HG02642 (cell line): Measurements from ENCODE around the gene CDH4.

Experiments
- ATAC-seq: cut with Tn5 transposase; IDR thresholded peaks from one replicate; pipeline ENCODE4 v1.9.1; 2021; ENCODE audit warnings: mild to moderate bottlenecking; ENCODE audit not compliant: unreplicated experiment, poor library complexity

The CDH4 gene

GRCh38 chr20:61429458-61430227 is 177.6 kb downstream of the CDH4 start:
- no peak for ATAC-seq

DNA sequence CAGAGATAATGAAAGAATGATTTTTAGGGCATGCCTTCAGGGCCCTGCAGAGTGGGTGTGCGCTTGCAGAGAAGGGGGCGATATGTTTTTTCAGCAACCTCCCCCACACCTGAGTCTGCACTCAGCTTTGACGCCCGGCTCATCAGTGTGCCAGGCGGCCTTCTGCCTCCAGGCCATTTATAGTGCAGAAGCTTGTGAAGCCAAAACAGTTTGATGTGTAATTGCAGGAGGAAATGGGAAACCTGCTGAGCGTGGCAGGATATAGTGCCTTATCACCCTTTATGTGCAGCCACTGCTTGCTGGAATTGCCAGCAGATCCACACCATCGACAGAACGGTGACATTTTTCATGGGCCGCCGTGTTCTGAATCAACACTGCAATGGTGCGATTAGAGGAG is 178.2 kb downstream of the CDH4 start:
- no peak for ATAC-seq

- ATAC-seq: no peak
Measured at GRCh38 chr20:61433176-61433575, 181.1 kb downstream of the CDH4 start.

DNA sequence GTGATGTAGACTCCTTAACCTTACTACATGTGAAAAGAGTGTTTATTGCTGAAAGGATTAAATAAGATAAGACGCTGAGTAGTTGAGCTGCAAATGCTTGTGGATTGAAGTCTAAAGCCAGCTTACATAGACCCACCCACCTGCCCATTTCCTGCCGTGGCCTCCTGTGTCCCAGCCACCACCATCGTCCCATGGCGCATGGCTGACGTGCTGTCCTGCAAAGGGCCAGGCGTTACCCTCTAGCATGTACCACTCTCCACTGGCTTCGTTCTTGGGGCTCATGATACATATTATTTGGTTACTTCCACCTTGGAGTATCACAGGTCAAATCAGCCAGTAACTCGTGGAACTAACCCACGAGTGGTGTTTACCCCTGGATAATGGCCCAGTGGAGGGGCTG is 181.8 kb downstream of the CDH4 start:
- no peak for ATAC-seq

GRCh38 chr20:61434341-61434781 is 182.3 kb downstream of the CDH4 start:
- ATAC-seq: no peak

DNA sequence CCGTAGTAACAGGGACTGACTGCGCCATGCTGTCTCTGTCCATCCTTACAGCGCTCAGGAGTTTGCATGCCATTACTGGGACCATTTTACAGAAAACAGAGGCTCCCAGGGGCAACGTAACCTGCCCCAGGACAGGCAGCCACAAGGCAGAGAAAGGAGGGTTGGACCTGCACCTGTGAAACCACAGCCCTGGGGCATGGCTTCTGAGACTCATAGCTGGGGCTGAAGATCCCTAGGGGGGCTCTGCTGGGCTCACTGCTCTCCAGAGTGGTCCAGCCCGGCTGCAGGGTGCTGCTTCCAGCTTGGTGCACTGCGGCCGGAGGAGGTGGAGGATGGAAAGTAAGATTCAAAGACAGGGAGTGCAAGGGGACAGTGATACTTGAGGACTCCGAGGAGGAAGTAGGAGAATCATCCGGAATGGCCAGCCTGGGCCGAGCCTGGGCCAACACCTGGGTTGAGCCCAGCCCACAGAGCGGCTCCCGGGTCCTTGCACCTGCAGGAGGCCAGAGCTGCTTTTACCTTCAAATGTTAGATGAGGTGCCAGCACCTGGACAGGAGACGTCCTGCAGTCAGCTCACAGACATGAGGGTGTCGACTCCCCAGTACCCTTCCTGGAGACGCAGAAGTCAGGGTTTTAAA is 183.2 kb downstream of the CDH4 start:
- ATAC-seq: no peak

GRCh38 chr20:61435823-61436220 is 183.8 kb downstream of the CDH4 start:
- no peak for ATAC-seq

DNA sequence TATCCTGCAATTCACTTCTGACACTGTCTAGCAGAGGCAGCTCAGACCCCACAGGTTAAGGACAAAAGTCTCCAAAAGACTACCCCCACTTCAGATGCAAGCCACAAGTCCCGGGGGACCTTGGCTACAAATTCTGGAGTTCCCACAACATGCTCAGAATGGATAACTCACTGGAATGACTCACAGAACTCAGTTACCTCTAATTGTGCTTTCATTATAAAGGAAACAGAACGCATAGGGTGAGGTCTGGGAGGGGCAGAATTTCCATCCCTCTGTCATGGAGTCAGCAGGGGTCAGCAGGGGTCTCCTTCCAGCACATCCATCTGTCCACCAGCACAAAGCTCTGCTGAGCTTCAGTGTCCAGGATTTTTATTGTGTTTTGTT is 184.2 kb downstream of the CDH4 start:
- no peak for ATAC-seq

DNA sequence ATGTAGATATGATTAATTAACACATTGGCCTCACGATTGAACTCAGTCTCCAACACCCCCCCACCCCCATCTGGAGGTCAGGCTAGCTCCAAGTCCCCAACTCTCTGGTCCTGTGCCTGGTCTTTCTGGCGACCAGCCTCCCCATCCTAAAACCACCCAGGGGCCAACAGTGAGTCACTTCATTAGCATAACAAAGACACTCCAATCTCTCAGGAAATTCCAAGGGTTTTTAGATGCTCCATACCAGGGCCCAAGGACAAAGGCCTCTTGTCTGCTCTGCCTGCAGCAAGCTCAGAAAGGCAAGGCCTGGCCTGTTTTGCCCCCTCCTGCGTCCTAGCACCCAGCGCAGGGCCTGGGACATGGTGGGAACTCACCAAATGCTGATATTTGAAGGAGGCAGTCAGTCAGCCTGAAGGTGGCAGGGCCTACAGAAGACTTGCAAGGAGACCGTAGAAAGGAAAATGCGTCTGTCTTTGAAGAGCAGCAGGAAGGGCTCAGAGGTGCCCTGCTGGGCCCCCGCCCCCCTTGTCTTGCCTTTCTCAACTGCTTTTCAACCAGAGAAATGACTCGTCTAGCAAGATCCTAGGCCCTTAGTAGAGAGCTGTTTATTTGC is 184.7 kb downstream of the CDH4 start:
- no peak for ATAC-seq

- no peak for ATAC-seq
Measured at GRCh38 chr20:61437280-61438206, 185.5 kb downstream of the CDH4 start.

DNA sequence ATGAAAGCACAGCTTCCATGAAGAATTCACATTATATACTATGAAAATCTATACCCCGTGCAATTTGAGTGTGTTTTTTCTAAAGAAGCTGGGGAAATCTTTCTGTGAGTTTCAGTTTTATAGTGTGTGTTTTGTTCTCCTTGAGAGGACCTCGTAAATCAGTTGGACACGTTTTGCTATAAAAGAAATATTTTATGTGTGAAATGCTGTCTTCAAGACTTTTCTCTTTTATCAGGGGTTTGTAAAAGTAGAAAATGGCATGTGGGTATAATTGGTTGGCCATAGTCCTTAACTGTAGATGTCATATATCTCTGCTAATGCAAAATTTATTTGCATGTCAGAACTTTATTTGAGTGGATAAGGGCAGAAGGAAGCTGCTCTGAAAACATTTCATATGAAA is 186.2 kb downstream of the CDH4 start:
- no peak for ATAC-seq

- ATAC-seq: no peak
Measured at GRCh38 chr20:61439251-61439650, 187.2 kb downstream of the CDH4 start.

GRCh38 chr20:61440548-61441055 is 188.5 kb downstream of the CDH4 start:
- ATAC-seq: no peak

GRCh38 chr20:61441537-61441936 is 189.5 kb downstream of the CDH4 start:
- ATAC-seq: no peak

- no peak for ATAC-seq
Measured at GRCh38 chr20:61442075-61442670, 190.1 kb downstream of the CDH4 start.

DNA sequence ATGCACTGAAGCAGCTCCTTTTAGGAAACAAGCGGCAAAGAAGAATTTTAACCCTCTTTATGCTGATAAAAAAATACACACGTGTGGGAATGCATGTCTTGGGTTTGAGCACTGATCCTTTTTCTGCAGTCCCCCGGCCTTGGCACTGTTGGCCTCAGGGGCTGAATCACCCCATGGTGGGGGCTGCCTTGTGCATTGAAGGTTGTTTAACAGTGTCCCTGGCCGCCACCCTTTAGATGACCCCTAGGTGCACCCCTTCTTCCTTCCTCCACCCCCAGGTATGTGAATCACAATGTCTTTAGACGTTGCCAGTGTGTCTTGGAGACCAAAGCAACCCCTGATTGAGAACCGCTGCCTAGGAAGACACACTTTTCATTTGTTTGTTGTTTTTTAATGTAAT is 190.7 kb downstream of the CDH4 start:
- no peak for ATAC-seq

DNA sequence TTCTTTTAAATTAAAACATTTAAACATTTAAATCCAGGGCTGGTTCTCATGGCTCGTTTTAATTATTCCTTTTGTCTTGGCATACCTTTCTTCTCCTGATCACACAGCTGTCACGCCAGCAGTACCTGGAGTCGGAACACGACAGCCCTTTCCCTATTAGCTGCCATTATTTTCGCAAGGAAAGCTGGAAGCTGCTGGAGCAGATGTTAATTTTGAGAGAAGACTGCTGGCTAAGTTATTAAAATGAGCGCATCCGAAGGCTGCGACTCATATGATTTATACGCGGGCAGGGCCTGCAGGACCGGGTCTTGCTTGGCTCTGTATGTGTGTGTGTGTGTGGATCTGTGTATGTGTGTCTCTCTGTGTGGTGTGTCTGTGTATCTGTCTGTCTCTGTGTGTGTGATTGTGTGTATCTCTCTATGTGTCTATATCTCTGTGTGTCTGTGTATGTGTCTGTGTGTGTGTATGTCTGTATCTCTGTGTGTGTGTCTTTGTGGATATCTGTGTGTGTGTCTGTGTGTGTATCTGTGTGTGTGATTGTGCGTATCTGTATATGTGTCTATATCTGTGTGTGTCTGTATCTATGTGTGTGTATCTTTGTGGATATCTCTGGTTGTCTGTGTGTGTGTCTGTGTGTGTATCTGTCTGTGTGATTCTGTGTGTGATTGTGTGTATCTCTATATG is 191.5 kb downstream of the CDH4 start:
- ATAC-seq: no peak

DNA sequence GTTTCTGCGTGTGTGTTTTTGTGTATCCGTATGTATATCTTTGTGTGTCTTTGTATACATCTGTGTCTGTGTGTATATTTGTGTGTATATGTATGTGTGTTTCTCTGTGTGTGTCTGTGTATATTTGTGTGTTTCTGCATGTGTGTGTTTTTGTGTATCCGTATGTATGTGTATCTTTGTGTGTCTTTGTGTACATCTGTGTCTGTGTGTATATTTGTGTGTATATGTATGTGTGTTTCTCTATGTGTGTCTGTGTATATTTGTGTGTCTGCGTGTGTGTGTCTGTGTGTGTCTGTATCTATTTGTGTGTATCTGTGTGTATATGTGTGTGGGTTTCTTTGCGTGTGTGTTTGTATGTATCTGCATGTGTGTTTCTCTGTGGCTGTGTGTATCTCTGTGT is 192.6 kb downstream of the CDH4 start:
- ATAC-seq: no peak

GRCh38 chr20:61445138-61445537 is 193.1 kb downstream of the CDH4 start:
- no peak for ATAC-seq
